ENCODE measurements around the gene TRIM10. TPM values are rescaled to one million over a fixed set of nuclear protein-coding genes. Genes with fewer than 3 reads are reported as not detected.

TRIM10 gene
- total and polyA plus RNA-seq, 10 of the 15 experiments (the other 5 are each of a cell fraction or from before 2014, with no cell fraction given), result 0.01 TPM; not detected in 9

- RAD21 ChIA-PET (ENCODE audit: unreplicated experiment), result interaction anchor here (0.6 to 8.5 kb wide), 2 partner anchors 30 to 43 kb away, joined by 3 to 333 read pairs; no protein-coding TSS in a partner anchor
- FAIRE-seq (no peak), ATAC-seq (no peak), DNase-seq (ENCODE audit: low read depth, low spot score) (no peak)
- BruUV-seq (replicated peaks), result no TSS peak
- Histone ChIP-seq H2AFZ (ENCODE audit: control insufficient read depth, low read depth, low read length) (no peak overlapping the region), H3K9ac (ENCODE audit: control insufficient read depth, insufficient read depth, low read length) (no peak overlapping the region), H3K4me3 (no peak overlapping the region), H3K27me3 (replicated peaks in 1 of 2; ENCODE audit: control insufficient read depth in 2 of 2, insufficient read depth in 2 of 2, low read length in 1 of 2) (peaks cover 0 to 5% of the 10 kb centered on the region in 2 experiments; a peak in 2 of 4 replicates), H3K9me3 (replicated peaks; ENCODE audit: control insufficient read depth, insufficient read depth, low read length) (no peaks in the 10 kb centered on the region), H3K27ac (ENCODE audit: control insufficient read depth, insufficient read depth) (no peak overlapping the region), H4K20me1 (ENCODE audit: control insufficient read depth, insufficient read depth) (no peaks in the 10 kb centered on the region), H3K79me2 (ENCODE audit: control insufficient read depth, insufficient read depth, low read length) (no peaks in the 10 kb centered on the region), H3K4me1 (ENCODE audit: control insufficient read depth, insufficient read depth, low read length) (peaks cover 7% of the 10 kb centered on the region; the same call in 1 of the 2 replicates), H3K4me2 (ENCODE audit: control insufficient read depth, insufficient read depth) (no peak overlapping the region), H3K36me3 (ENCODE audit: control insufficient read depth in 2 of 2, insufficient read depth in 2 of 2, low read length in 1 of 2) (no peaks in the 10 kb centered on the region)
- SMC1A ChIA-PET (ENCODE audit: uncharacterized antibody, unreplicated experiment), result interaction anchor here (1.2 to 18.7 kb wide), 3 partner anchors 26 to 33 kb away, joined by 4 to 647 read pairs (median 4); partner anchors contain the start of gene TRIM31
- TF ChIP-seq NRF1 (conservative IDR thresholded peaks at IDR 0.05; ENCODE audit: low read depth, low read length) (no peak), ZNF384 (IDR thresholded peaks at IDR 0.05; ENCODE audit: borderline replicate concordance, low read depth, low read length) (no peak), MXI1 (IDR thresholded peaks at IDR 0.05; ENCODE audit: low read depth, low read length) (no peak), ATF3 (IDR thresholded peaks at IDR 0.05; ENCODE audit: borderline replicate concordance, extremely low read depth, low read depth, low read length) (no peak), ZBED1 (IDR thresholded peaks at IDR 0.05; ENCODE audit: borderline replicate concordance) (no peak), CBFB (IDR thresholded peaks at IDR 0.05; ENCODE audit: low read depth) (no peak), CTCF (IDR thresholded peaks at IDR 0.05 in 2 of 3, conservative IDR thresholded peaks at IDR 0.05 in 1 of 3; ENCODE audit: control insufficient read depth in 2 of 3, extremely low read depth in 1 of 3, insufficient read depth in 1 of 3, low read depth in 3 of 3, low read length in 3 of 3) (no peak), HSF1 (IDR thresholded peaks at IDR 0.05; ENCODE audit: low read depth, low read length) (no peak), BRCA1 (IDR thresholded peaks at IDR 0.05; ENCODE audit: low read depth, low read length) (no peak), NR2C2 (IDR thresholded peaks at IDR 0.05; ENCODE audit: borderline replicate concordance, control insufficient read depth, insufficient read length, low read depth) (no peak), BCL11A (IDR thresholded peaks at IDR 0.05; ENCODE audit: low read depth, low read length) (no peak), ZNF274 (IDR thresholded peaks at IDR 0.05; ENCODE audit: insufficient read depth, insufficient read length) (no peak), EGR1 (IDR thresholded peaks at IDR 0.05; ENCODE audit: borderline replicate concordance in 1 of 2, low read depth in 2 of 2, low read length in 2 of 2) (no peak)
- CTCF ChIA-PET, result interaction anchor here (0.7 to 8.5 kb wide), 2 partner anchors 31 to 84 kb away, joined by 4 to 561 read pairs; no protein-coding TSS in a partner anchor
- POLR2A ChIA-PET, result no interaction called here
- WGBS (ENCODE audit: insufficient coverage, insufficient replicate concordance, low lambda C conversion rate, missing lambda C conversion rate), result 98% methylated on average over 2 of the region's 2 CpGs
- intact Hi-C loops (cut with micrococcal nuclease; ENCODE audit: unreplicated experiment) (no loop called here), in situ Hi-C loops (cut with MboI) (no loop called here)
Observed at GRCh38 chr6:30135147-30135546, 25.9 kb downstream of the TRIM10 start.
